ENCODE data around the gene VTI1A.

VTI1A gene

DNA sequence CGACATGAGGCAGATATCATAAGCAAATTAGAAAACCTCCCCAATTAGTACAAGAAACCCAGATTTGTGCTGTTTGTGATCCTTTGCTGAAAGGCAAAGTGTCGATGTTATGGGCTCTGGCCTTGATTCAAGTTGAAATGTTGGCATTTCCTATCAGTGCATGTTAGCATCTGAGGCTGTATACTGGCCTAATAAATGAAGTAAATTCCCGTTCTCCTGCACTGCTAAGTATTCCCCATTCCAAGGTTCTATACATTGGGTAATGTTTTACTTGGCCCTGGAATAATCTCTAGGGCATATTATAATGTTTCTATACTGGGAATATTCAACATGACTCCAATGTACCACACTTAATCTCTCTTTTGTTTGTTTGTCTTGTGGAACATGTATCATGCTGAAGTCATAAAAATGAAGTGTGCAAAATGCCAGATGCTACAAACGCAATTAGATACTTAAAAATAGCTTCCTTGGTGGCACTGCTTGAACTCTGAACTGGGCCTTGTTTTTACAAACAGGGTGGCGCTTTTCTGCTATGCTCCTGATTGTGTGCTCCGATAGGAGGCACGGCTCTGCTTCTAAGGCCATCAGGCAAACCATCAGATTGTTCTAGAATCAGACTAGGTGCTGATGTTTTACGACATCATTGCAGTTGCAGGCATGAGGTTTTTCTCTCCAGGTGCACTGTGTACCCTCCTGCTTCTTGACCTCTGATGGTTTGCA, 346.3 kb downstream of the VTI1A start:
- no peak for DNase-seq

DNA sequence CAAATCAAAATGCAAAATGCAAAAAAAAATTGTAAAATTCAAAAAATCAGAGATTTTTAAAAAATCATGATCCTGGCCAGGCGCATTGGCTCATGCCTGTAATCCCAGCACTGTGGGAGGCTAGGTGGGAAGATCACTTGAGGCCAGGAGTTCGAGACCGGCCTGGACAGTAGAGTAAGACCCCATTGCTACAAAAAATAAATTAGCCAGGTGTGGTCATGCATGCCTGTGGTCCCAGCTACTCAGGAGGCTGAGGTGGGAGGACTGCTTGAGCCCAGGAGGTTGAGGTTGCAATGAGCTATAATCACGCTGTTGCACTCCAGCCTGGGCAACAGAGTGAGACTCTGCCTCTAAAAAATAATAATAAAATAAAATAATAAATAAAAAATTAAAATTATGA, 347.2 kb downstream of the VTI1A start:
- DNase-seq: no peak

DNA sequence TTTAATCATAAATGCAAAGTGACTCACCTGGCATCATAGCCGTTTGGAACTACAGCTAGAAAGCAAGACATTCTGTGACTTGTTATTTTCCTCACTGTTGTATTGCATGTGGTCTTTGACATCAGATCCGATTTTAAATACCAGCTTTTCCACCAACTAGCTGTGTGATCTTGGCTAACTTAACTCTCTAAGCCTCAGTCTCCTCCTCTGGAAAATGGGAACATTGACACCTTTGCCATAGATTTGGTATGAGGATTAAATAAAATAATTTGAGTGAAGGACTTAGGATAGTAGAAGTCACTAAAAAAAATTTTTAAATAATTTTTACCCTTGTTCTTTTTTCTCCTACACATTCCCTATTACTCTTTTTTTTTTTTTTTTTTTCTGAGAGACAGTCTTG, 348.1 kb downstream of the VTI1A start:
- no peak for DNase-seq

DNA sequence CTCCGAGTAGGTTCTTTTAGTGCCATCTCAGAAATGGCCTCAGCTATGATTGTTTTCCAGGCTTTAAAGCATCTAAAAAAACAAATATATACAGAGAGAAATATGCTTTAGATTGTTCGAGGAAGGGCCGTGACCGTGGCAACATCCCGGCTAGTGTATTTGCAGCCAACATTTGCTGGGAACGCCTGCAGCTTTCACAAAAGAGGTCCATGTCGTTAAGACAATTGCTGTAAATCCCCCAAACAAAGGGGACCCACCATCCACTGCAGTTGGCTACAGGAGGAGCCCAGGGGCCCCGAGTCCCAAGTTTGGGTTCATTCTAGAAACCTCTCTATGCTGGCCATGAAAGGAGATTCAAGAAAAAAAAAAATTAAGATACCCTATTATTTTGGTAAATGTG, 350.2 kb downstream of the VTI1A start:
- no peak for DNase-seq

DNA sequence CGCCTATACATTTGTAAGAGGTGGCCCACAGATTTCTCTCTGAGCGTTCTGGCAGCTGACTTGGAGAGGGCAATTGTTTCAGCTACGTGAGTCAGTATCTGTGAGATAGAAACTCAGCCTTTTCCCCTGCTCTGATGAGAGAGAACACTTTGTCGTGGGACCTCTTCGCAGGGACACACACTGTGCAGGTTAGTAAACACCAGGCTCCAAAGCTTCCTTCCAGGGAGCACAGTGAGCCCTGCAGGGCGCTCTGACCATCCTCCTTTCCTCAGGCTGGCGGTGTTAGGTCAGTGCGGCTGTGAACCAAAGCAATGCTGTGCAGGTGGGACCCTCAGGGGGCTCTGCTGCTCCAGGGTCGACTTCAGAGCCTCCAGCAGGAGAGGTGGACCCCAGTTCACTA, 350.8 kb downstream of the VTI1A start:
- DNase-seq: no peak

DNA sequence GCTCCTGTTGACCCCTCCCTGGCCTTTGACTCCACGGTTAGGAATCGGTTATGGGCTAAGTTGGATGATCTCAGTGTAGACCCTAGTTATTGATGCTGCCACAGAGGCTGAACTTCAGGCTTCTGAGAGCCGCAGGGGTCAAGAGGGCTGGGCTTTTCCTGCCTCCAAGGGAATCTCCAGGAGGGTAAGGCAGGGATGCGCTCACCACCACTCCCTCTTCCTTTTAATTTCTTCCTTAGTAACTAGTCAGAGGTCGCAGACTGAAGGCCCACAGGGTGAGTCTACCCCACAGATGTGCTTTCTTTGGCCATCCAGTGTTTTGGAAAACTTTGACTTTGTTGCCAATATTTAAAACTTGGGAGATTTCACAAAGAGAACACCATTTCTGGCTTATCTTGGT, 352.0 kb downstream of the VTI1A start:
- DNase-seq: no peak

DNA sequence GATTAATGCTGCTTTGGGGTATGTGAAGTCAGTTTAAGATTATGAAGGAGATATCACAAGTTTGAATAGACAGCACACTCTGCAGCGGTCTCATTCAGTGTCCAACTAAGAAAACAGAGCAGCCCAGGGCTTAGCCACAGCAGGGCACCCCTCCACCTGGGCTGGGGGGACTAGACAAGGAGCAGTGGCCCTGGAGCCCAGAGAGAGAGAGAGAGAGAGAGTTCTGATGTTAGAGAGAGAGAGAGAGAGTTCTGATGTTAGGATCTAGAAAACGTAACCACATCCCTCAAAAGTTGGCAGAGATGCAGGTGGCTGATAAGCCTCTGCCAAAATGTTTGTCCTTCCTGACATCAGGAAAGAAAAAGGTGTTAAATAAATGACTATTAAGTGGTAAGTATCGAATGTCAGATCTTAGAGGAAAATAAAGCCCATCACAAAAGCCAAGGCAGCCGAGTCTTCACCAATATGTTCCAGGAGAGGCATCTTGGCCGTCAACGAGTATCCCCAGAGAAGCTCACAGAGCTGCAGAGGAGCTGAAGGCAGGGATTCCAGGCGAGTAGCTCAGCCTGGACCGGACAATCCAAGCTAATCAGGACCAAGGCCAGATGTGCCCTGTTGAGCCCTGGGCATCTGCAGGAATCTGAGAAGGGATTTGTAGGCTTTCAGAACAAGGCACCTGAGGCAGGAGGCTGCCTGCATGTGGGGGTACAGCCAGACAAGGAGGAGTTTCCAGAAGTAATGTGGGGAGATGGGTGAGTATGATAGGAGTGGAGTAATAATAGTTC, 352.9 kb downstream of the VTI1A start:
- no peak for DNase-seq

DNA sequence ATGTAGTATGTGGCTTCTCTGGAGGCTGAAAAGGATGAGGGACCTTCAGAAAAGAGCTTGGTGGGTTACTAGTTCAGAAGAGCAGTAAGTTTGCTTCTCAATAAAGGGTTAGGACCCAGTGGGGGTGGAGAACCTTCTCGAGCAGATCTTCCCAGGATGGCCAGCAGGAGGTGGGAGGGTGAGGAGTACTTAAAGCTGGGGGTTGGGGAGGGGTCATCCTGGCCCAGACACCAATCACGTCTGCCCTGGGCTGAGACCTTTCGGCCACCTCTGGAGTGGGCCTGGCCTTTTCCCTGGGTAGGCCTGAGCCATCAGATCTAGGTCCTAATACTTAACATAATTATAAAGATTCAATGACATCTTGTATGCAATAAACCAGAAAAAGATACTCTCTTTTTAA, 354.0 kb downstream of the VTI1A start:
- DNase-seq: no peak

DNA sequence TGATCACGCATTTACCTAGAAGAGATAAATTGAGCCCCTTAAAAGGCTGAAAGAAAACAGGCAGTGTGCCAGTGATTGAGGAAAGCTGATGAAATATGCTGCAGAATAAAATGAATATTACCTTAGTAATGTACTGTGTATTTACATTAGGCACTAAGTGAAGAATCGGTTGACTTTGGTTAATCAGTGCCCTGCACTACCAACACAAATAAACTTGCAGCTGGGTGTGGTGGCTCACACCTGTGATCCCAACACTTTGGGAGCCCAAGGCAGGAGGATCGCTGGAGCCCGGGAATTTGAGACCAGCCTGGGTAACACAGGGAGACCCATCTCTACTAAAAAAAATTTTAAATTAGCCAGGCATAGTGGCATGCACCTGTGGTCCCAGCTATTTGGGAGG, 354.7 kb downstream of the VTI1A start:
- no peak for DNase-seq

DNA sequence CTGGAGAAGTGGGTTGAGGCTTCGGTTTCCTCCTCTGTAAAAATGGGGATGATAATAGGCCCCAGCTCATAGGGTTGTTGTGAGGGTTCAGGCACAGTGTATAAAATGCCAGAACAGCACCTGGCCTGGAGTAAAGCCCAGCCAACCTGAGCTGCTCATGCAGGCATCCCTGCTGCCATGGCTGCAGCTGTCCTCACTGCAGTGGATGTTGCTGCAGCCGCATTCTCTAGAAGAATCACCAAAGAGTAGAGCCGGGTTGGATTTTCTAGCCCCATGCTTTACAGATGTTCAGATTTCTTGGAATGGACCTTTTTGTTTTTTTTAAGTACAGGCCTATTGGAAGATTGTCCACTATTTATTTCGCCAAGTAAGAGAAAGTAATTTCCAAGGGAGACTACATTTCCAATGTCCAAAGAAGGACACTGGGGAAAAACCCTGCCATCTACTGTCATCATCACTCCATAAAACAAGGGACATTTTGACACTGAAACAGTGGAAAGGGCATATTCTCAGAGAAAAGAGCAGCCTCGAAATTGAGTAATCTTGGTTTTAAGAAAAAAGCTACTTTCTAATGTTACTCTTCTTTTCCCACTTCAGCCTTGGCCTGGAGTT, 355.5 kb downstream of the VTI1A start:
- DNase-seq: no peak

DNA sequence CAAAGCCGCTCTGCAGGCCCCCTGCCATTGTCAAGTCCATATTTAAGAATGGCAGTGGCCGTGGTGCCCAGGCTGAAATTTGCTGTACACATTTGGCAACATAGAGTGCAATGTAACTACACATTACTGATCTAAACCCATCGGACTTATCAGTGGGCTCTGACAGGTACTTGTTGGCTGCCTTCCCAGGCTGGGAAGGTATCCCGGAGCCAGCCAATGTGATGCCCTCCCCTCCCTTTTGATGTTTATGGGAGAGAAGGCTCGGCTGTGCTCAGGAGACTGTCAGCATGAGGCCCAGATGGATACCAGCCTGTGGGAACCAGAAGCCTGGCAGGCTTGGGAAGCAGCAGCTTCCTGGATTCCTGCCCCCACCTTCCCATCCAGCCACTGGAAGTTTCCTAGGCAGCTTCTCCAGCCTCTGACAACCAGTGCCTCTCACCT, 357.0 kb downstream of the VTI1A start:
- no peak for DNase-seq

DNA sequence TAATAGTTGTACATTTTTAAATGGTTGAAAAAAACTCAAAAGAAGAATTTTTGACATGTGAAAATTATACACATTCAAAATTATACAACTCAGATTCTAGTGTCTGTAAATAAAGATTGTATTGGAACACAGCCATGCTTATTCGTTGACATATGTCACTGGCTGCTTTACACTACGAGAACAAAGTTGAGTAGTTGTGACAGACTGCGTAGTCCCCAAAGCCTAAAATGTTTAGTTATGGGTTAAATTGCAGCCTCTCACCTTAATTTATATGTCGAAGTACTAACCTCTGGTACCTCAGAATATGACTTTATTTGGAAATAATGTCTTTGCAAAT, 358.2 kb downstream of the VTI1A start:
- no peak for DNase-seq

DNA sequence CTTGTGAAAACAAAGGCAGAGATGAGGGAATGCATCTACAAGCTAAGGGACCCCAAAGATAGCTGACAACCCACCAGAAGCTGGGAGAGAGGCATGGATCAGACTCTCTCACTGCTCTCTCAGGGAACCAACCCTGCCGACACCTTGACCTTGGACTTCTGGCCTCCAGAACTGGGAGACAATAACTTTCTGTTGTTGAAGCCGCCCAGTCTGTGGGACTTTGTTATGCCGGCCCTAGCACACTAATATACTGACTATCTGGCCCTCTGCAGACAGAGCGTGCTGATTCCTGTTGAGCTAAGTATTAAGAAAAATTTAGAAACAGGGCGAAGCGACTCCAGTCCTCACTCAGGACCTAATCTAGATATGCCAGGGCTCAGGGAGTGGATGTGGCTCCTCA, 358.7 kb downstream of the VTI1A start:
- no peak for DNase-seq

DNA sequence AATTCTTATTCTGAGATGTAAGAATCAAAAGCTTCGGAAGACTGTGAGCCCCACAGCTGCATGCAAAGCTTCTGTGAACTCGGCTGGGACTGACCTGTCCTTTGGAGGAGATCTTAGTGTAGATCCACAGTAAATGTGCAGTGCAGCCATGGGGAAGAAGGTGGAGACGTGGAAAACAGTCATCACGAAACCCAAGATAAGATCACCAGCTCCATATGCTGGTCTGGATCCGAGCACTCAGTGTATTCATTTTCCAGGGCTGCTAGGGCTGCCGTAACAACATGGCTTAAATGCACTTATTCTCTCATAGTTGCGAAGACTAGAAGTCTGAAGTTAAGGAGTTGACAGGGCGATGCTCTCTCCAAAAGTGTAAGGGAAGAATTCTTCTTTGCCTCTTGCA, 360.0 kb downstream of the VTI1A start:
- DNase-seq: no peak

DNA sequence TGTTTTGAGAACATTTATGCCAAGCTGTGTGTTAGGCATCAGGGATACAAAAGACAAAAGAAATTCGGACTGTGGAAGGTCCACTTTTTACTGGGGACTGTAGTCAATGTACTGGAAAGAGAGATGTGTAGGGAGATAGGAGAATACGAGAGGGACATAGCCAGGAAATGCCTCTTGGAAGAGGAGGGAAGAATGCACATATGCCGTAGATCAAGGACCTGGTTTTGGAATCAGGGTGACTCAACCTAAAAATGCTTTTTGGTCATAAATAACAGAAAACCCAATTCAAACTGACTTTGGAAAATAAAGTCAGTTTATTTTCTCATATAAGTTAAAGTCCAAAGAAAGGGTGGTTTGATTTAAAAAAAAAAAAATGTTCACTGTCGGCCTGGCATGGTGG, 362.7 kb downstream of the VTI1A start:
- no peak for DNase-seq

DNA sequence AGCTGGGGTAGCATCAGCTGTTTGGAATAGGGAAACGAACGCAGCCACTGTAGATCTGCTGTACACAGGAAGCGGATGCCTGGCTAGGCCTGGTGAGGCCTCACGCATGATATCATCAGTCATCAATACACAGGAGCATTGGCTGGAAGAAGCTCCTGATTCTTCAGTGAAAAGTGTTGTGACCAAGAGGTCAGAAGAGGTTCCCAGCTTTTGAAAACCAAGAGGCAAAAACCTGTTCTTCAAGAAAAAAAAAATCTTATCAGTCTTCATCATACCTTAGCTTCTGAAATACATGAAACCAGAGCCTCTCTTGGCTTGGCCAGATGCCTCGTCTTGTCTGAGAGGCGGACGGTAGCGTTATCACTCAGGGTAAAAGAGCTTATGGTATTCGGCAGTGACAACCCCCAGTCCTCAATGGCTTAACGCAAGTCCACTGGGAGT, 363.7 kb downstream of the VTI1A start:
- DNase-seq: no peak

DNA sequence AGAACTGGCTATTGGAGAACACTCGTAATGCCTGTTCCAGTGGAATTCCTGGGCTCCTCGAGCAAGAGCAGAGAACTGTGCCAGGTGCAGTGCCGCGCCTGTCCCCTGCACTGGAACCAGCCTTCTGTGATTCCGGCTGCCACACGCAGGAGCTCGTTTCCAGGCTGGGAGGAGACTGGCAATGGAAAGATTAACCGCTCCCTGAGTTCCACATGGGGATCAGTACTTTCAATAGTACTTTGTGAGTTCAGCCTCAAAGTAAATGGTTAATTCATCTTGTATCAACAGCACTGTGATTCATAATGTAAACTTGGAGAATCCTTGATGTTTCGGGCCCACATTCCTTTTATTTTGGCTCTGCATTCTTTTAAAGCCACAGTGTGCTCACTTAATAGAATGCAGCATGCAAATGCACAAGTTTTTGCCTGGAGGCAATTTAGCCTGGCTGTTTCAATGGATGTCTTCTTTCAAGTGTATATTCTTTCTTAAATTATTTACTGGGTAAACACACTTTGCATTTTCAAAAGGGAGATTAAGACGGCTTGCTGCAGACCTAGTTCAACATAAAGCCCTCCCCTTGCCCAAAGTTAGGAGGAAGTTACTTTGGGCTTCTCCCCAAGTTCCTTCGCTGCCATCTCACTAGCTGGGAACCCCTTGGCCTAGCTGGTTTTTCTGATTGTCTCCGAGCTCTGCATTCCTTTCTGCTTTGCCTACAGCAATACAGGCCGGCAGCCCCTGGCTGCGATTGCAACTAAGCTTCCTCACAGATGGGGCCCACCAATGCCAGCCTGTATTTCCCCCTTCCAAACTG, 364.9 kb downstream of the VTI1A start:
- no peak for DNase-seq

DNA sequence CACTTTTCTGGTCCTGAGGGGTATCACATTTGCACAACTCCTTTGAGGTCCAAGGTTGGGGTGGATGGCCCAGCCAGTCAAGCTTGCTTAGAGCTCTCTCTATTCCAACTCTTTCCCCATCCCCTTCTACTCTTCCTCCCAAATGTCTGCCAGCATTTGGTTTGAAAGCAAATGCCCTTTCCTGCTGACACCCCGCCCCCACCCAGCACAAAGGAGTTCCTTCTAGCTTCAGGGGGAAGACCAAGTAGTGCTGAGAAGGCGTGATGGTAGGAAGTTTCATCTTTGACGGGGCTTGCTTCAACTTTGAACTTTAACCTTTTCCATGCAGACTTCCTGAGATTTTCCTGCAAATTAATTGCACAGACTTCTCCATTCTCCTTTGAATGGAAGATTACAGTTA, 365.6 kb downstream of the VTI1A start:
- no peak for DNase-seq

DNA sequence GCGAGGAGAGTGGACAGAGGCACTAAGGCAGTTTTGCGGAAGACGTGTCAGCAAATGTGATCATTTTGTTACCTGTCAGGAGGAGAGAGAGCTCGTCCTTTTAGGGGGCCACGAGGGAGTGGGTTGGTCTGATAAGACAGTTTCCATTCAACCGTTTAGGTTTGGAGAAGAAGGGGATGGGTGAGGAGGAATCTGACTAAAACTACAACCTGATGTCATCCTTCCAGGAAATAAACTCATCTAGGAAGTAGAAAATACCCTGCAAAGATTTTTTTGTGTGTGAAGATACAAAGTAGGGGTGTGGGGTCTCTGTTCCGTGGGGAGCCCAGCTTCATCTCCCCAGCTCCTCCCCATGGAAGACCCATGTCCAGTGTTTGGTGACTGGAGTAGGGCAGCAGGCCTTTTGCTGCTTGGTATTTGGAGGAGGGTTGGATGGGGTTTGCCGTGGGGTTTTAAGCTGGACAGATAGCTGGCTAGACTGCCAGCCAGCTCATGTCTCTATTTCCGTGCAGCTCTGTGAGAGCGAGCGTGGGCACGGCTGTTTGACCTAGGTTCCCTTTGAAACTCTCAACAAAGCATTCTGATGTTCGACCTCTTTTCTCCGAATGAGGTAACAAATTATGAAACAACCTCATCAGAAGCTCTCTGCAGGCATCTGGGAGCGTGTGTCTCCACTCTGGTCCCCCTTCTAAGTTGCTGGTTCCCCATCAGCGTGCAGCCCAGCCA, 367.0 kb downstream of the VTI1A start:
- no peak for DNase-seq

DNA sequence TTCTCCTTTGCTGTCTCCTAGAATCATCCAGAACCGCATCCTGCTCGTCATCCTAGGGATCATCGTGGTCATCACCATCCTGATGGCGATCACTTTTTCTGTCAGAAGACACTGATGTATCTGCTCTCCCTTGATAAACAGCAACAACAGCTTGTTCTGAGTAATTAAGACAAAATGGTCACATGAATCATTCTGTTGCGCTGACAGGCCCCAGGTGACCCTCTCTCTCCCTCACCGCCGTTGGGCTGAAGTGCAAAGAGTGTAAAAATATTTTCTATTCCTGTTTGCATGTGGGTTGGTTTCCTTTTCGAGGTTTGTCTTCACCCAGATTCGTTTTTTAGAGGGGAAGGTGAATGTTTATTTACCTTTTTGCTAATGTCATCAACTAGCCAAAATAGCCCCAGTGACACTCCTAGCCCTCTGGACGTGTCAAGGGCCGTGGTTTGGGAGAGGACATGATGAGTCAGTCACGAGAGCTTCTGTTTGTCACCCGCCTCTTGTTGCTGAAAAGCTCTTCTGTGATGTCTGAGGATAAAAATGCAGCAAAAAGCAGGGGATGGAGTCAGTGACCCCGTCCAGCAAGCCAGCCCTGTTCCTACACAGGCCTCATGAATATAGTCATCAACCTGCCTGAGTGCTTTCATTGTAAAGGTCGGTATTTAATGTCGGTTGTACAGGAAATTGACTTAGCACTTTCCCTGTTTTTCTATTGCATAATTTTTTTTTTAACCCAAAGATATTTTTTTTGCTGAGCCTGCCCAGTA, 368.4 kb downstream of the VTI1A start:
- no peak for DNase-seq

DNA sequence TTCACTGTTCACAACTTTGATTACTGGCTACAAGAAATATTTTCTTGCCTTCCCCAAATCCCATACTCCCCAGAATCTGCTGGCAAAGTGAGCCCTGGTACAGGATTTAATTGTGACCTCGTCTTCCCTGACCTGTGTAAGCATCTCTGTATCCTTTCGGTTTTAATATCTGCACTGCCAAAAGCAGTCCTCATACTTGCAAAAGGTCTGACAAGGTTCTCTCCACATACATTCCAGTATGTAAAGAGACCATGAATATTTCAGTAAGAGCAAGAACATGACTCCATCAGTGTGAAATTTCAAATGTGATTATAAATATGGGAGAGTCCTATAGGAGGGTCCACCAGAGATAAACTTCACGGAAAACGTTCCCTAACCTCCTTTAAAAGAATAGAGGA, 369.0 kb downstream of the VTI1A start:
- DNase-seq: no peak

DNA sequence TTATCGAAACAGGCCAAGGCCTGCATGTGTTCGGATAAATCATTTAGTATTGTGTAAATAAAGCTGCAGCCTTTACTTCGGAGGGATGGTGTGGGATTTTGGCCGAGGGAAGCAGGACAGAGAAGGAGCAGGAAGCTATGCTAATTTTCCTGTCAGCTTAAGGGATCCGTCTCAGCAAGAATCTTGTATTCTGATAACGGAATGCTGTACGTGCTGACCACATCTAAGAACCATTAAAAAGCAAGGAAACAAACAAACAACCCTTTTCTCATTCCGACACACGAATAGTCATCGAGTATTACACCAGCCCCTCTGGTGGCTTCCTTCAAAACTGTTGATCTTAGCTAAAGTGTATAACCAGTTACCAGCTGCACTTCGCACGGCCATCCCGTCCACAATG, 369.9 kb downstream of the VTI1A start:
- no peak for DNase-seq
